Neuron (in vitro differentiated cells): ENCODE data around the gene DMRTA2.
"Not testable (repeated sequence)": the region's sequence is repeated elsewhere in the genome, so short reads cannot be mapped to it uniquely, and the experiment has no call there.

Experiments used
- H2AFZ ChIP-seq: one replicate; pipeline ENCODE4 v1.6.1; 2013; ENCODE audit warnings: low read depth, mild to moderate bottlenecking, inconsistent platforms, low read length, moderate library complexity
- H3K27me3 ChIP-seq: one replicate; pipeline ENCODE4 v1.6.1; 2013; ENCODE audit warnings: low read length; ENCODE audit not compliant: insufficient read depth
- H3K36me3 ChIP-seq: one replicate; pipeline ENCODE4 v1.6.1; 2013; ENCODE audit warnings: low read length; ENCODE audit not compliant: insufficient read depth
- H3K4me1 ChIP-seq: one replicate; pipeline ENCODE4 v1.6.1; 2013; ENCODE audit warnings: low read length; ENCODE audit not compliant: insufficient read depth
- H3K4me3 ChIP-seq: 2 replicates; pipeline ENCODE4 v1.5.1; 2013; ENCODE audit warnings: mild to moderate bottlenecking, low read length, moderate library complexity
- H3K9me3 ChIP-seq: one replicate; pipeline ENCODE4 v1.6.1; 2013; ENCODE audit warnings: low read length

DMRTA2 gene

DNA sequence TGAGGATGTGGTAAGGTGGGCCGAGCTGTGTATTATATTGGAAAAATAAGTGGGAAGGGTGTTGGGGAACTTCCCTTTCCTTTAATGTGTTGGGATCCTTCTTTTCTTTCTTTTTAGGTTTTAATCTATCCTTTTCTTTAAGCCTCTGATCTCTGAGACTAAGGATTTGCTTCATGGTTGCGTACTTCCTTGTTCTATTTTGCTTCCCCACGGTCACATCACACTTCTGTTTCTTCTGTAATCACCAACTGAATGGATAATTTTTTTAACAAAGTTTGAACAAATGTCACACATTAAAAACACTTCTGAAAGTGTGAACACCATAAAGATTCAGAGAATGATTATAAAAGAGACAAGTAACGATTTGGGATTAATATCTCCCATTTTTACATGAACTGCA is 17.4 kb downstream of the DMRTA2 start:
- Histone ChIP-seq H3K4me3 (no peak overlapping the region), H3K27me3 (peaks cover 4% of the 10 kb centered on the region), H3K9me3 (no peaks in the 10 kb centered on the region), H2AFZ (no peak overlapping the region), H3K4me1 (no peaks in the 10 kb centered on the region), H3K36me3 (no peaks in the 10 kb centered on the region)

DNA sequence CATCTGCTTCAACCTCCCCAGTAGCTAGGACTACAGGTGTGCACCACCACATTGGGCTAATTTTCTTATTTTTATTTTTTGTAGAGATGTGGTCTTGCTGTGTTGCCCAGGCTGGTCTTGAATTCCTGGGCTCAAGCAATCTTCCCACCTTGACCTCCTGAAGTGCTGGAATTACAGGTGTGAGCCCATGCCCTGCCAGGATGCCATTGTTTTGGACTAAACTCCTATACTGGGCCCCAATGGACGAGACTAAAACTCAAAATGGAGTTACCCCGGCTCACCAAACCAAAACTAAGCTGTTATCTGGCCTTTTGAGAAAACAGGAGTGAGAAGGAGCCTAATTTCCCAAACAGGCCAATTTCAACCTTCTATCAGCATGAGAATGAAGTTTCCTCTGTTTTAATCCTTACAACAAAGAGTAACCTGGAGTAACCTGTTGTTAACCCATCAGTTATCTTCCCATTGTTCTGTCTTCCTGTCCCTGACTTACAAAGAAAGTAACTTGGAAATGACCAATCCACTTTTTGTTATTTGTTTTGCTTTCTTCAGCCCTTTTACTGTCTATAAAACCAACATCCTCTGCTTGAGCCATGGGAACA is 29.6 kb downstream of the DMRTA2 start:
- no peak overlapping the region for H3K4me3 ChIP-seq
- H3K36me3 ChIP-seq, result no peaks in the 10 kb centered on the region
- H3K27me3 ChIP-seq, result peaks cover 2% of the 10 kb centered on the region
- H3K4me1 ChIP-seq, result no peaks in the 10 kb centered on the region
- no peaks in the 10 kb centered on the region for H3K9me3 ChIP-seq
- no peak overlapping the region for H2AFZ ChIP-seq

DNA sequence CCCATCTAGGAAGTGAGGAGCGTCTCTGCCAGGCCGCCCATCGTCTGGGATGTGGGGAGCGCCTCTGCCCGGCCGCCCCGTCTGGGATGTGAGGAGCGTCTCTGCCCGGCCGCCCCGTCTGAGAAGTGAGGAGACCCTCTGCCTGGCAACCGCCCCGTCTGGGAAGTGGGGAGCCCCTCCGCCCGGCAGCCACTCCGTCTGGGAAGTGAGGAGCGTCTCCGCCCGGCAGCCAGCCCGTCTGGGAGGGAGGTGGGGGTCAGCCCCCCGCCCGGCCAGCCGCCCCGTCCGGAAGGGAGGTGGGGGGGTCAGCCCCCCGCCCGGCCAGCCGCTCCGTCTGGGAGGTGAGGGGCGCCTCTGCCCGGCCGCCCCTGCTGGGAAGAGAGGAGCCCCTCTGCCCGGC is 41.7 kb downstream of the DMRTA2 start:
- not testable (repeated sequence) for H3K36me3 ChIP-seq, H3K4me1 ChIP-seq, H2AFZ ChIP-seq, H3K4me3 ChIP-seq, H3K27me3 ChIP-seq, H3K9me3 ChIP-seq

DNA sequence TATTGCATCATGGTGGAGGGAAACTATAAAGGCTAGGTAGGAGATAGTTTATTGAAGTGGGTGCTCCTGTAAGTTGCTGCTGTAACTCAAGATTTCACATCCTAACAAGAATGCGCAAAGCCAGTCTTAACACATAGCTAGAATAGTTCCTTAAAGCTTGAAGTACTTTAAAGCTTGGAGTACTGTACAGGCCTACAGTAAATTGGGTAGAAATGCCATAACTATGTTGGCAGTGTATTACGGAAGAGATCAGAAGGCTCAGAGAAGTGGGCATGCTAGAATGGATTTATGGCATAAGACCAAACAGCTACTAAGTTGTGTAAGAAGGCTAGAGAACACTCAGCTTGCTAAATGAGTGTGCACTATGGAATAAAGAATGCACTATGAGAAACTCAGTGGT is 44.5 kb downstream of the DMRTA2 start:
- H3K27me3 ChIP-seq, result no peaks in the 10 kb centered on the region
- H3K4me1 ChIP-seq, result no peaks in the 10 kb centered on the region
- H3K9me3 ChIP-seq, result no peaks in the 10 kb centered on the region
- no peak overlapping the region for H2AFZ ChIP-seq
- H3K4me3 ChIP-seq, result no peak overlapping the region
- no peaks in the 10 kb centered on the region for H3K36me3 ChIP-seq

DNA sequence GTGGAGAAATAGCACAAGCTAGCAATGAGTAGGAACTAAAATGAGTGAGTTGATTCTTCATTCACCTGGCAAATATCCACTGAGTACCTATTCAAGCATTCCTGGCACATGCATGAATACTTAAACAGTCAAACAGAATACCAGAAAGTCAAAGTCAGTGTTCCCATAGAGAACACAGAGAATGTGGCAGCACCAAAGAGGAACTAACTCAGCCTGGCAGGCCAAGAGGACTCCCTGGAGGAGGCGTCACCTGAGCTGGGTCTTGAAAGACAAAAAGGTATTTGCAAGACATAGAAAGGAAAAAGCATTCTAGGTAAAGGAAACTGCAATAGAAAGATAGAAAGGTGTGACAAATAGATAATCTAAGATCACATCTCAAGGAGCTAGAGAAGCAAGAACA is 49.7 kb downstream of the DMRTA2 start:
- no peak overlapping the region for H3K4me3 ChIP-seq
- H3K36me3 ChIP-seq, result no peaks in the 10 kb centered on the region
- no peaks in the 10 kb centered on the region for H3K9me3 ChIP-seq
- H2AFZ ChIP-seq, result no peak overlapping the region
- no peaks in the 10 kb centered on the region for H3K27me3 ChIP-seq
- no peaks in the 10 kb centered on the region for H3K4me1 ChIP-seq

DNA sequence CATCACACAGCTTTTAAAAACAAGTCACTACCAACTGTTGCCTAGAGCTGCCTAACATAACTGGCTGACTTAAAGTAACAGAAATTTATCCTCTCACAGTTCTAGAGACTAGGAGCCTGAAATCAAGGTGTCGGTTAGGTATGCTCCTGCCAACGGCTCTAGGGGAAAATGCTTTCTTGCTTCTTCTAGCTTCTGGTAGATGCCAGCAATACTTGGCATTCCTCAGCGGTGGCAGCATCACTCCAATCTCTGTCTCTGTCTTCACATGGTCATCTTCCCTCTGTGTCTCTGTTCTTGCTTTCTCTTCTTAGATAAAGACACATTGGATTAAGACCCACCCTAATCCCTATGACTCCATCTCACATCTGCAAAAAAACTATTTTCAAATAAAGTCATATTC is 51.5 kb downstream of the DMRTA2 start:
- Histone ChIP-seq H3K9me3 (no peaks in the 10 kb centered on the region), H3K36me3 (no peaks in the 10 kb centered on the region), H3K4me3 (no peak overlapping the region), H2AFZ (no peak overlapping the region), H3K27me3 (peaks cover 7% of the 10 kb centered on the region), H3K4me1 (no peaks in the 10 kb centered on the region)

DNA sequence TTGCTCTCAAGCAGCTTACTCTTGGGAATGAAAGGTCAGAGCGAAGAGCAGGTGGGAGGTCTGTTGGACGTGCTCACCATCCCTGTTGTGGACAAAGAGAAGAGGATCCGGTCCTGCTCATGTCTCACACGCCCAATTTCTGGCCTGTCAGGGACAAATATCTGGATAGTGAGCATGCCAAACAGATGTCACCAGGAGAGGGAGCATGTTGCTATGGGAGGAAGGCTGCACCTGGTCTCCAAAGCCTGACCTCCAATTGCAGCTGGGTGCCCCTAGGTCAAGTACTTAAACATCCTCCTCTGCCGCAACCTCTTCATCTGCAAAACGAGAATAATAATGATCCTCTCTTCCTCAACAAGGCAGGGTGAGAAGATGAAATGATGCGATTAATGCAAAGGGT is 53.4 kb downstream of the DMRTA2 start:
- Histone ChIP-seq H3K4me1 (no peaks in the 10 kb centered on the region), H3K9me3 (no peaks in the 10 kb centered on the region), H3K4me3 (no peak overlapping the region), H2AFZ (no peak overlapping the region), H3K36me3 (no peaks in the 10 kb centered on the region), H3K27me3 (peaks cover 7% of the 10 kb centered on the region)

DNA sequence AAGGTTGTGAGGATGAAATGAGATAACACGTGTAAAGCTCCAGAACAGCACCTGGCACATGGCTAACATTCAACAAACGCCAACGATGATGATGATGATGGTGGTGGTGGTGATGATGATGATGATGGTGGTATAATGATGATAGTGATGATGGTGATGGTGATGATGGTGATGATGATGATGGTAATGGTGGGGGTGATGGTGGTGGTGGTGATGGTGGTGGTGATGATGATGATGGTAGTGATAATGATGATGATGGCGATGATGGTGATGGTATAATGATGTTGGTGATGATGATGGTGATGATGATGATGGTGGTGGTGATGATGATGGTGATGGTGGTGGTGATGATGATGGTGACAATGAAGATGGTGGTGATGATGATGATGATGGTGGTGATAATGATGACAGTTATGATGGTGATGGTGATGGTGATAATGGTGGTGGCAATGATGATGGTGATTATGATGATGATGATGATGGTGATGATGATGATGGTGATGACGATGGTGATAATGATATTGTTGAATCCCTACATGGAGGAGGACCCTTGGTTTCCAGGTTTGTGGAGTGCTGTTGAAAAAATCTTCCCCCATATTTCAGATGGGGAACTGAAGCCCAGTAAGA is 54.1 kb downstream of the DMRTA2 start:
- no peaks in the 10 kb centered on the region for H3K36me3 ChIP-seq
- H2AFZ ChIP-seq, result no peak overlapping the region
- H3K27me3 ChIP-seq, result peaks cover 7% of the 10 kb centered on the region
- H3K4me3 ChIP-seq, result no peak overlapping the region
- no peaks in the 10 kb centered on the region for H3K4me1 ChIP-seq
- no peaks in the 10 kb centered on the region for H3K9me3 ChIP-seq

DNA sequence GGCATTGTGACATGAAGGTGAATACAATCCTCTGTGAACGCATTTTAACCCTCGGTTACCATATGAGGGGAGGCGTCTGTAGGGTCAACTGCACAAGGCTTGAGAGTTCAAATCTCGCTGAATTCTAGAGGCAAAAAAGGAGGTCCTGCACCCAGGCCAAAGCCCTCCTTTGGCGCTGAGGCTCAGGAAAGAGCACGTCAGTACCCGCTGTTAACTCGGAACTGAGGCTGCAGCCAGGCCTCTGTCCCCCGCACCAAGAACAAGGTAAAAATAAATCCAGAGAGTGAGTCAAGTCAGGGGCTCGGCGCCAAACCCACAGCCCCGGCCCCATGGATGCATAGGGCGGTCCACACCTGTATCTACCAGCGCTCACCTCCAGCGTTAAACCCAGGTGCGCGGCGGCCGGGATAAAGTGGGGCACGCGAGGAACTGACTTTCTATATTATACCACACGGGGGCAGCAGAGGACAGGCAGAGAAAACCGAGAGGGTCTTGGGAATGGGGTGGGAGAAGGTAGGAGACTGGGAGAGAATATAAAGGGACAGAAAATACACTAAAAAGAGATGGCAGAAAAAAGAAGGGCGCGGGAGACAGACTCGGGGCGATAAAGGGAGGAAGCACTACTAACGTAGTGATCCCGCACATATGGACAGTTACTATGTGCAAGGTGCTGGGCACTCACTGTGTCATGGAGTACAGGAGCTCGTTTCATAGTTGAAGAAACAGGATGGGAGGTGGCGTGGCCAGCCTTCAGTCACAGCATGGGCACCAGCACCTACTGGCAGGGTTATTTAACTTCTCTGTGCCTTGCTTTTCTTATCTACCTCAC is 54.9 kb downstream of the DMRTA2 start:
- H3K9me3 ChIP-seq, result no peaks in the 10 kb centered on the region
- H3K36me3 ChIP-seq, result no peaks in the 10 kb centered on the region
- H3K4me3 ChIP-seq, result no peak overlapping the region
- no peak overlapping the region for H2AFZ ChIP-seq
- peaks cover 7% of the 10 kb centered on the region for H3K27me3 ChIP-seq
- H3K4me1 ChIP-seq, result no peaks in the 10 kb centered on the region
